ENCODE measurements around the gene PCDH10.

PCDH10 gene

GRCh38 chr4:133149364-133149695 lies 236 bp downstream of the PCDH10 start:
- in situ Hi-C loops (cut with MboI; ENCODE audit: low sequenced_read_pairs), result no loop called here

- in situ Hi-C loops (cut with MboI; ENCODE audit: low sequenced_read_pairs), result no loop called here
Observed at GRCh38 chr4:133149932-133150471, 908 bp downstream of the PCDH10 start.

DNA sequence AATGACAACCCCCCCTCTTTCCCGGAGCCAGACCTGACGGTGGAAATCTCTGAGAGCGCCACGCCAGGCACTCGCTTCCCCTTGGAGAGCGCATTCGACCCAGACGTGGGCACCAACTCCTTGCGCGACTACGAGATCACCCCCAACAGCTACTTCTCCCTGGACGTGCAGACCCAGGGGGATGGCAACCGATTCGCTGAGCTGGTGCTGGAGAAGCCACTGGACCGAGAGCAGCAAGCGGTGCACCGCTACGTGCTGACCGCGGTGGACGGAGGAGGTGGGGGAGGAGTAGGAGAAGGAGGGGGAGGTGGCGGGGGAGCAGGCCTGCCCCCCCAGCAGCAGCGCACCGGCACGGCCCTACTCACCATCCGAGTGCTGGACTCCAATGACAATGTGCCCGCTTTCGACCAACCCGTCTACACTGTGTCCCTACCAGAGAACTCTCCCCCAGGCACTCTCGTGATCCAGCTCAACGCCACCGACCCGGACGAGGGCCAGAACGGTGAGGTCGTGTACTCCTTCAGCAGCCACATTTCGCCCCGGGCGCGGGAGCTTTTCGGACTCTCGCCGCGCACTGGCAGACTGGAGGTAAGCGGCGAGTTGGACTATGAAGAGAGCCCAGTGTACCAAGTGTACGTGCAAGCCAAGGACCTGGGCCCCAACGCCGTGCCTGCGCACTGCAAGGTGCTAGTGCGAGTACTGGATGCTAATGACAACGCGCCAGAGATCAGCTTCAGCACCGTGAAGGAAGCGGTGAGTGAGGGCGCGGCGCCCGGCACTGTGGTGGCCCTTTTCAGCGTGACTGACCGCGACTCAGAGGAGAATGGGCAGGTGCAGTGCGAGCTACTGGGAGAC lies 1.6 kb downstream of the PCDH10 start:
- in situ Hi-C loops (cut with MboI; ENCODE audit: low sequenced_read_pairs), result no loop called here

DNA sequence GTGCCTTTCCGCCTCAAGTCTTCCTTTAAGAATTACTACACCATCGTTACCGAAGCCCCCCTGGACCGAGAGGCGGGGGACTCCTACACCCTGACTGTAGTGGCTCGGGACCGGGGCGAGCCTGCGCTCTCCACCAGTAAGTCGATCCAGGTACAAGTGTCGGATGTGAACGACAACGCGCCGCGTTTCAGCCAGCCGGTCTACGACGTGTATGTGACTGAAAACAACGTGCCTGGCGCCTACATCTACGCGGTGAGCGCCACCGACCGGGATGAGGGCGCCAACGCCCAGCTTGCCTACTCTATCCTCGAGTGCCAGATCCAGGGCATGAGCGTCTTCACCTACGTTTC lies 2.2 kb downstream of the PCDH10 start:
- in situ Hi-C loops (cut with MboI; ENCODE audit: low sequenced_read_pairs), result no loop called here

GRCh38 chr4:133151691-133152329 lies 2.7 kb downstream of the PCDH10 start:
- in situ Hi-C loops (cut with MboI; ENCODE audit: low sequenced_read_pairs), result no loop called here

- in situ Hi-C loops (cut with MboI; ENCODE audit: low sequenced_read_pairs), result no loop called here
Observed at GRCh38 chr4:133152330-133152821, 3.3 kb downstream of the PCDH10 start.

DNA sequence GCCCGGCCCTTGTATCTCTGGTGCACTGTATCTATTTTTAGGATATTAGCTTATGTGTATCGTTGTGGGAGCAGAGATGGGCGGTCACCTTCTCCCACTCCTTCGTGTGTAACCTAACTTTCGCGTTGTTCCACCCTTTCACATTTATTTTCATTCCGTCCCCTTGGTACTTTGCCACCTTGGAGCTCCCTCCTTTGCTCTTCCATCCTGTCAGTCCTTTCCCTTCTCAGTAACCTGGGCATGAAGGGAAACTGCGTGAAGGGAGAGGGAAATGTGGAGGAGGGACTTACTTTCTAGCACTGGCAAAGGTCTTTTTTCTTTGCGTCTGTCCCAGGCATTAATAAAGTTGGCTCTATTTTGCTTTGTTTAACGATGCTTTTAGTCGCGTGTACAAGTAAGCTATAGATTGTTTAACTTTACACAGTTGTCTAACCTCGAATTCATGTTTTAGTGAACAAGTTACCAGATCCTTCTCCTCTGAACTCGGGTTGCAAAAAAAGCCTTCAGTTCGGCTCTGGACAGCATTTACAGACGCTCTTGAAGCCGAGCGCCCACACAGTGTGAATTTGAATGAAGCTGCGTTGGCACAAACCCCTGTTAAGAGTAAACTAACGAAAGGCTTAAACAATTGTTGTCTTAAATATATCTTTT lies 3.9 kb downstream of the PCDH10 start:
- in situ Hi-C loops (cut with MboI; ENCODE audit: low sequenced_read_pairs), result no loop called here

GRCh38 chr4:133154725-133155124 lies 5.6 kb downstream of the PCDH10 start:
- in situ Hi-C loops (cut with MboI; ENCODE audit: low sequenced_read_pairs), result no loop called here

DNA sequence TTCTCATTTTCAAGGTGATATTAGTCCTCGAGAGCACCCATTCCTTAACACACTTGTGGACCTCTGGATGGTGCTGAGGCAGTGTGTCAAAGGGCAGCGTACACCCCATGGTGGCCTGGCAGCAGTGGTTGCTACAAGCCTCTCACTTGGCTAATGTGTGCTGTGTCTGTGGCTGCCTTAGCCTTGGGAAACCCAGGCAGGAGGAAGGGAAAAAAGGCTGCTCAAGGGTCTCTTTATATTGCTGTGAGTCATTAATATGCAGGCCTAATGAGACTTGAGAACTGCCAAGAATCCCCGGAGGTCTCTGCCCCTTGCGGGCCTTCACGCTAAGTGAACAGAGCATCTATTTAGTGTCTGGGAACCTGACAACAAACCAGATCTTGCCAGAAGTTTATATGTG lies 7.0 kb downstream of the PCDH10 start:
- in situ Hi-C loops (cut with MboI; ENCODE audit: low sequenced_read_pairs), result no loop called here

DNA sequence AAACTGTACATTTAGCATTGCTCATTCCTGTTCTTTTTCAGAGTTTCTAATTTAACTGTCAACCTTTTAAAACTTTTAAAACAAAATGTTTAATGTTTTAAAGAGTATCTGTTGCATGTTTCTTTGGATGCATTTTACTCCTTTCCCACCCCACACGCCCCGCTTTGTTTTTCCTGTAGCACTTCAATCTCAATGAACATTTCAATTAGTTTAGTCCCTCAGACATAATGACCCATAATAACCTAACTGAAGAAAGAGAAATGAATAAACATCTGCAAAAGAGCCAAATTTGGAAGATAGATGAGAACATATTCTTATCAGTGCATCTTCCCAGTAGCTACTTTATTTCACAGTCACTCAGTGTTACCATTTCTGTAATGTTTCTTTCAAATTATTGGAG lies 7.5 kb downstream of the PCDH10 start:
- in situ Hi-C loops (cut with MboI; ENCODE audit: low sequenced_read_pairs), result no loop called here

- in situ Hi-C loops (cut with MboI; ENCODE audit: low sequenced_read_pairs), result no loop called here
Observed at GRCh38 chr4:133157460-133158160, 8.5 kb downstream of the PCDH10 start.

DNA sequence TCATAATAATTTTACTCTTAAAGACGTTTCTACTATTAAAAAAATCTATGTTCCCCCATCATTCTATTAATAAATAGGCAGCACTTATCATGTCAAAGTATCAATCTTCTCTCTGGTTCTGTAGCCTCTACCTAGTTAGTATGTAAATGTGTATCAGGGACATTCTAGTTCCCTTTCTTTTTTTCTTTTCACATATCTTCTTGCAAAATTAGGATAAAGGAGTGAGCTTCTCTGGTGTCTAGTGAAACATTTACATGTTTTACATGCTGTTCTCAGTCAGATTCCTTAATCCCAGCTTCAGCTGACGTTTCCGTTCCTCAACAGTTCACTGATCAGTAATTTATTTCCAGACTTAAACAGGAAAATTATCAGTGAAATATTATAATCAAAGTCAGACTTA lies 11.8 kb downstream of the PCDH10 start:
- in situ Hi-C loops (cut with MboI; ENCODE audit: low sequenced_read_pairs), result no loop called here

DNA sequence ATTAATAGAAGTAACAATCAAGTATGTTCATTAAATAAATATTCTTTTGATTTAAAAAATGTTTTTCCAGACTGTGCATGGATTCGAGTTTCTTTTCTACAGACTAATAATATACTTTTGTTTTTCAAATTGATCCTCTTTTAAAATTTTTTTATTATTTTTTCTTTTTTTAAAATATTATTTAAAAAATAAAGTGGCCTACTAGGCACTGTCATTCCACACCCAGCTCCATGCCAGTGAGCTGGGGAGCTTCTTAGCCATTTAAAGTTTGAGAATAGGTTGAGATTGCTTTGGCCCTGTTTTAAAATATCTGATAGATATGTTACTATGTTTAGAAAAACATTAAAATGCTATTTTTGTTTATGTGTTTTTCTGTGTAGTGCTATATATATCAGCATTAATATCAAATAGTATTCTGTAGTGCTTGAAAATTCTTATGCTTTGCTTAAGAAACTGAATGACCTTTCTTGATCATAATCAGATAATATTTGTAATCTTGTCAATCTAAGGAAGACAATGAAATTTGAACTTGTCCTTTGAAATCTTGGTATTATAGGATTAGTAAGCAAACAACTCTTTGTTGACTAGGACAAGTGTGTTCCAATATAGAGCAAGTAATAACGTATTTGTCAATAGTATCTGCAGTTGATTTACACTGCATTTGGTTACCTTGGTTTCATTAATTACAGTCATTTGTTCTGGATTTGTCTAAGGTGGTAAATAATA lies 12.6 kb downstream of the PCDH10 start:
- in situ Hi-C loops (cut with MboI; ENCODE audit: low sequenced_read_pairs), result no loop called here

- in situ Hi-C loops (cut with MboI; ENCODE audit: low sequenced_read_pairs), result no loop called here
Observed at GRCh38 chr4:133162941-133163340, 13.8 kb downstream of the PCDH10 start.

DNA sequence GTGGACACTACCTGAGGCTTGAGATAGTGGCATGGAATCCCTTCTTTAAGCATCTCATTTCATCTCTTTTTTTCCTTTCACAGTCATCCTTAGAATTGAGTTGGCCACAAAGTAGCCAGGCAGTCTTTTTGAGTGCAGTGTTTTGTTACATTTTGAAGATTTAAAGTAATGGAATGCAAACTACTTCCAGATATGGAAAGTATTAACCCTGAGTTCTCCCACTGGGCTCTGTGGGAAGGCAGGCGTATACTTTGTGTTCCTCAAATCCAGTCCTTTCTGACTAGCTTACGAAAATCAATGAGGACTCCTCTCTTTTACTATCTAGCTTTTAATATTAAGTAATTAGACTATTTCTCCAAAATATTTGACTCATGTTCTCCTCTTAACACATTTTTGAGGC lies 29.9 kb downstream of the PCDH10 start:
- in situ Hi-C loops (cut with MboI; ENCODE audit: low sequenced_read_pairs), result no loop called here

- in situ Hi-C loops (cut with MboI; ENCODE audit: low sequenced_read_pairs), result no loop called here
Observed at GRCh38 chr4:133186210-133186609, 37.1 kb downstream of the PCDH10 start.

- in situ Hi-C loops (cut with MboI; ENCODE audit: low sequenced_read_pairs), result no loop called here
Observed at GRCh38 chr4:133186845-133187244, 37.8 kb downstream of the PCDH10 start.

DNA sequence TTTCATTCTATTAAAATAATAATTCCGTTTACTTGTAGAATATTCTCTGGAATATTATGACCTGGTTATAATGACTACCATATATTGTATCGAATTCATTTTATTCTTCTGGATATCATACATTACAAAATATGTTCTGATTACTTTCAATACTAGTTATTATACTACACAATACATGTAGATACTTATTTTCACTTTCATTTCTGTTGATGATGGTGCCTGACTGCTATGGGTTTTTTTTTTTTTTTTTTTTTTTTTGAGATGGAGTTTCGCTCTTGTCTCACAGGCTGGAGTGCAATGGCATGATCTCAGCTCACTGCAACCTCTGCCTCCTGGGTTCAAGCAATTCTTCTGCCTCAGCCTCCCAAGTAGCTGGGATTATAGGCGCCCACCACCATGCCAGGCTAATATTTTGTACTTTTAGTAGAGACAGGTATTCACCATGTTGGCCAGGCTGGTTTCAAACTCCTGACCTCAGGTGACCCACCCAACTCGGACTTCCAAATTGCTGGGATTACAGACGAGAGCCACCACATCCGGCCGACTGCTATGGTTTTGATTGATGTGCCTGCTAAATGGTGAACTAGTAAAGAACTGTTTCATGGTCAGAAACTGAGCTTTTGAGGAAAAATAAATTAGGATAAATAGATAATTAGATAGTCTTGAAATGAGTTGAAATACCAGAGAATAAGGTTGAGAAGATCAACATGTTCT lies 39.5 kb downstream of the PCDH10 start:
- in situ Hi-C loops (cut with MboI; ENCODE audit: low sequenced_read_pairs), result no loop called here

- in situ Hi-C loops (cut with MboI; ENCODE audit: low sequenced_read_pairs), result no loop called here
Observed at GRCh38 chr4:133189147-133189517, 40.0 kb downstream of the PCDH10 start.

GRCh38 chr4:133190098-133190497 lies 41.0 kb downstream of the PCDH10 start:
- in situ Hi-C loops (cut with MboI; ENCODE audit: low sequenced_read_pairs), result no loop called here
